PC-3 (cell line): ENCODE measurements around the gene NFATC2. TPM values are rescaled to one million over a fixed set of nuclear protein-coding genes. Genes with fewer than 3 reads are reported as not detected.

Experiments
- ATAC-seq: fragments of 200-7000 bp; cut with Tn5 transposase; 2 replicates; pipeline ENCODE4 v1.9.1; 2020; ENCODE audit warnings: mild to moderate bottlenecking, moderate library complexity
- BruUV-seq: library from RNA; stranded (reverse); fragments of 400-500 nt; replicated peaks from 2 replicates; lab custom pipeline; 2021; lab: Mats Ljungman, UMichigan
- CTCF ChIA-PET: fragments of 300-600 bp; sonication (Branson Sonifier 250); formaldehyde crosslinking; loops from one replicate; lab custom pipeline; 2022; ENCODE audit warnings: antibody characterized with exemption; lab: Charles Lee
- POLR2A ChIA-PET: fragments of 300-600 bp; sonication (Branson Sonifier 250); formaldehyde crosslinking; loops from one replicate; lab custom pipeline; 2022; ENCODE audit warnings: antibody characterized with exemption; ENCODE audit not compliant: unreplicated experiment; lab: Charles Lee
- DNase-seq: peaks from one replicate; pipeline ENCODE4 v3.0.0-alpha.2; 2015
- H2AFZ ChIP-seq: fragments of 300-600 bp; sonication (generic); 2 replicates; pipeline ENCODE4 v1.6.0; 2016; ENCODE audit warnings: antibody characterized with exemption, low read length
- H3F3A ChIP-seq: fragments of 300-600 bp; sonication (generic); one replicate; pipeline ENCODE4 v1.6.0; 2017; ENCODE audit warnings: antibody characterized with exemption, low read length, control low read depth, mild to moderate bottlenecking; ENCODE audit not compliant: unreplicated experiment
- H3K27ac ChIP-seq: fragments of 300-600 bp; sonication (generic); 2 replicates; pipeline ENCODE4 v1.5.1; 2016; ENCODE audit warnings: mild to moderate bottlenecking, low read length
- H3K27me3 ChIP-seq: fragments of 300-600 bp; sonication (generic); 2 replicates; pipeline ENCODE4 v1.6.1; 2016; ENCODE audit warnings: low read length, mixed read lengths
- H3K36me3 ChIP-seq: fragments of 300-600 bp; sonication (generic); 2 replicates; pipeline ENCODE4 v1.6.1; 2016; ENCODE audit warnings: low read depth, mixed run types, low read length, mixed read lengths
- H3K4me1 ChIP-seq: fragments of 300-600 bp; sonication (generic); 2 replicates; pipeline ENCODE4 v1.5.1; 2016; ENCODE audit warnings: low read length; ENCODE audit not compliant: insufficient read depth
- H3K4me2 ChIP-seq: fragments of 300-600 bp; sonication (generic); 2 replicates; pipeline ENCODE4 v1.6.0; 2016; ENCODE audit warnings: low read length
- H3K4me3 ChIP-seq: fragments of 300-600 bp; sonication (generic); 2 replicates; pipeline ENCODE4 v1.5.1; 2016; ENCODE audit warnings: mild to moderate bottlenecking, low read length, mixed read lengths
- H3K79me2 ChIP-seq: fragments of 300-600 bp; sonication (generic); 2 replicates; pipeline ENCODE4 v1.6.1; 2017; ENCODE audit warnings: low read length, mixed read lengths
- H3K9ac ChIP-seq: fragments of 300-600 bp; sonication (generic); 2 replicates; pipeline ENCODE4 v1.6.0; 2016; ENCODE audit warnings: mild to moderate bottlenecking, low read length
- H3K9me2 ChIP-seq: fragments of 300-600 bp; sonication (generic); replicated peaks from 2 replicates; pipeline ENCODE4 v1.6.1; 2016; ENCODE audit warnings: mixed run types, low read length, mixed read lengths
- H3K9me3 ChIP-seq: fragments of 300-600 bp; sonication (generic); 2 replicates; pipeline ENCODE4 v1.6.1; 2016; ENCODE audit warnings: low read length, mixed read lengths
- H4K20me1 ChIP-seq: fragments of 300-600 bp; sonication (generic); 2 replicates; pipeline ENCODE4 v1.6.1; 2016; ENCODE audit warnings: low read length, mixed read lengths
- EZH2 ChIP-seq: fragments of 300-600 bp; sonication (generic); IDR thresholded peaks from one replicate; pipeline ENCODE4 v1.6.1; 2017; ENCODE audit warnings: antibody characterized with exemption, mild to moderate bottlenecking, low read length; ENCODE audit not compliant: unreplicated experiment
- EZH2phosphoT487 ChIP-seq: fragments of 300-600 bp; sonication (generic); IDR thresholded peaks from 2 replicates; pipeline ENCODE4 v1.6.1; 2018; ENCODE audit warnings: mild to moderate bottlenecking, antibody characterized with exemption, low read length, borderline replicate concordance
- intact Hi-C: fragments of 100-400 bp; cut with micrococcal nuclease; formaldehyde crosslinking; loops from 2 replicates; pipeline ENCODE4 v1.9.0; 2023
- total RNA-seq: library from RNA; depleted of rRNA; stranded (reverse); fragments of >200 nt; gene quantifications from 2 replicates; pipeline ENCODE4 v1.2.3, GENCODE V29; 2014
- TF ChIP-seq, protein P1 (sequence below): fragments of 300-600 bp; sonication (generic); conservative IDR thresholded peaks from 2 replicates; pipeline ENCODE4 v1.5.1; 2017; ENCODE audit warnings: antibody characterized with exemption, low read depth, mild to moderate bottlenecking, low read length

NFATC2 gene
- total RNA-seq, 1 experiment from 2014 or later, result 12.9 TPM

DNA sequence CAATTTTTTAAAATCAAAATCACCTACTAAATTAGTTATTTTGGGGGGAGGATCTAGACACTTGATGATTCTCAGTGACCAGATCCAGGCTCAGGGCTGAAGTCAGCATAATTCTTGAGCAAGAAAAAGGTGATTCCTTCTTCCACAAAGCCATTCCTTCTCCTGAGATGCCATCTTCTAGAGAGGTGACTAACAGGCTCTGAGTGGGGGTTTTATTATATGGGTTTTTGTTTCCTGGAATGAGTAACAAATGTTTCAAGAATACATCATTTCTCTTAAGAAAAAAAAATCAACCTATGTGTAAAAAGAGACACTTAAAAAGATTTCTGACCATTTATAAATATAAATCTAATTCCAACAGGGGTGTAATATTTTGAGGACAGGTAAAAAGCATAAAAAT is 154.3 kb downstream of the NFATC2 start:
- Histone ChIP-seq H3K27me3 (no peaks in the 10 kb centered on the region), H3K9me2 (no peaks in the 10 kb centered on the region), H3K79me2 (no peaks in the 10 kb centered on the region), H3K9ac (peak overlapping the region; percentile 40), H3K4me3 (peak overlapping the region; percentile 10; the same call in 1 of the 2 replicates), H3K4me2 (peak overlapping the region; percentile 48), H2AFZ (no peak overlapping the region), H3K36me3 (no peaks in the 10 kb centered on the region), H3K4me1 (peaks cover 51% of the 10 kb centered on the region), H4K20me1 (no peaks in the 10 kb centered on the region), H3K9me3 (no peaks in the 10 kb centered on the region), H3K27ac (peak overlapping the region; percentile 76), H3F3A (peaks cover 6% of the 10 kb centered on the region)
- TF ChIP-seq EZH2phosphoT487 (no peak), EZH2 (no peak)
- TF ChIP-seq, protein P1, sequence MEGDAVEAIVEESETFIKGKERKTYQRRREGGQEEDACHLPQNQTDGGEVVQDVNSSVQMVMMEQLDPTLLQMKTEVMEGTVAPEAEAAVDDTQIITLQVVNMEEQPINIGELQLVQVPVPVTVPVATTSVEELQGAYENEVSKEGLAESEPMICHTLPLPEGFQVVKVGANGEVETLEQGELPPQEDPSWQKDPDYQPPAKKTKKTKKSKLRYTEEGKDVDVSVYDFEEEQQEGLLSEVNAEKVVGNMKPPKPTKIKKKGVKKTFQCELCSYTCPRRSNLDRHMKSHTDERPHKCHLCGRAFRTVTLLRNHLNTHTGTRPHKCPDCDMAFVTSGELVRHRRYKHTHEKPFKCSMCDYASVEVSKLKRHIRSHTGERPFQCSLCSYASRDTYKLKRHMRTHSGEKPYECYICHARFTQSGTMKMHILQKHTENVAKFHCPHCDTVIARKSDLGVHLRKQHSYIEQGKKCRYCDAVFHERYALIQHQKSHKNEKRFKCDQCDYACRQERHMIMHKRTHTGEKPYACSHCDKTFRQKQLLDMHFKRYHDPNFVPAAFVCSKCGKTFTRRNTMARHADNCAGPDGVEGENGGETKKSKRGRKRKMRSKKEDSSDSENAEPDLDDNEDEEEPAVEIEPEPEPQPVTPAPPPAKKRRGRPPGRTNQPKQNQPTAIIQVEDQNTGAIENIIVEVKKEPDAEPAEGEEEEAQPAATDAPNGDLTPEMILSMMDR, result no peak
- ChIA-PET POLR2A (no interaction called here), CTCF (no interaction called here)
- intact Hi-C loops, result loop anchor here (5.0 to 10.0 kb wide), 3 partner anchors 99 to 403 kb away; partner anchors contain the start of gene NFATC2
- ATAC-seq (peak; percentile 26), DNase-seq (peak; percentile 93)
- no TSS peak for BruUV-seq

DNA sequence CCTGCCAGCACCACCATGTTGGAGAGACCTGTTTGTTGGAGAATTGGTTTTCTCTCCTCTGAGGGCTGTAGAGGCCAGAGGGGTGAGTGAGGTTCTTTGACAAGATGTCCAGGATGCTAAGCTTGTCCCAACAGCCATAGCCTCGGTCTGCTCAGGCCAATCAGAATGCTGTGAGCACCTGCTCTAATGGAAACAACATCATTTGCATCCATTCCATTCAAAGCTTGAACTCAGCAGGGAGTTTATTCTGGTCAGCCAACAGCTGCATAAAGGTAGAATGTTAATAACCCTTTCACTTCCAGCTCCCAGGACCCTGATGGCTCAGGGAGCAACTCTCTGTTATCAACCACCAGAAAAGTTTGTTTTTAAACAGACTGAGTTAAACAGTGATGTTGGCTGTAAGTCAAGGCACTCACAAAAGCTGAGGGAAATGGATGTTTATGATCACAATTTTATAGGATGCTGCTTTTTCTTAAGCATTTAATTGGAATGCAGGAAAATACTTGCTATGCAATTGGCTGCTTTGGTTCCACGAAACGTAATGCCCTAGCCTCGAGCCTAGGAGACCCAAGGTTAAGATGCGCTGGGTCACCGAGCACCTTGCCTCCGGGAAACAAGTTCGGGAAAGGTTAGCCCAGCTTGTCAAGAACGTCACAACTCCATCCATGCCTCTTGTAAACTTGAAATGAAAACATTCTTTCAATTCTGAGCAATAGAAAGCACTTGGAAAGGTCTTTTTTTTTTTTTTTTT is 155.2 kb downstream of the NFATC2 start:
- Histone ChIP-seq H3K9me2 (no peaks in the 10 kb centered on the region), H3K27ac (peak overlapping the region; percentile 76), H3K9me3 (no peaks in the 10 kb centered on the region), H3K9ac (no peak overlapping the region), H2AFZ (no peak overlapping the region), H4K20me1 (no peaks in the 10 kb centered on the region), H3K4me3 (no peak overlapping the region), H3K4me1 (peaks cover 61% of the 10 kb centered on the region), H3K79me2 (no peaks in the 10 kb centered on the region), H3K27me3 (no peaks in the 10 kb centered on the region), H3K4me2 (peak overlapping the region; percentile 48; the same call in 1 of the 2 replicates), H3K36me3 (no peaks in the 10 kb centered on the region), H3F3A (peaks cover 9% of the 10 kb centered on the region)
- no TSS peak for BruUV-seq
- ChIA-PET CTCF (no interaction called here), POLR2A (no interaction called here)
- intact Hi-C loops, result loop anchor here (5.0 to 10.0 kb wide), 3 partner anchors 100 to 402 kb away; partner anchors contain the start of gene NFATC2
- DNase-seq (no peak), ATAC-seq (no peak)
- TF ChIP-seq, protein P1, result no peak
- TF ChIP-seq EZH2 (no peak), EZH2phosphoT487 (no peak)

DNA sequence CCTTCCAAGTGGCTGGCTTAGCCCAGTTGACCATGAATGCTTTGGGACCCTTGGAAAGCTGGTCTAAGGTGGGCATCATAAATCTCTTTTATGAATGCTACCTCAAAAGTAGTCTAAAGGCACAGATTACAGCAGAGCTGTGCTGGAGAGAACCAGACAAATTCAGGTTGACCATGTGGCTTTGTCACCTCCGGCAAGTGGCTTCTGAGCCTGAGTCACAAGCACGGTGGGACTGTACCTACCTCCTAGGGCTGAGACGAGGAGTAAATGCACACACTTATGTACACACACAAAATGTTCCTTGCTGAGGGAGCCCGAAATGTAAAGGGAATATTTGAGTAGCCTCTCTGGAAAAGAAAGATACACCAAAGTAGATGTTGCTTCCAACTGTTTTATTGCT is 155.9 kb downstream of the NFATC2 start:
- Histone ChIP-seq H4K20me1 (no peaks in the 10 kb centered on the region), H3K9me3 (no peaks in the 10 kb centered on the region), H3K27me3 (no peaks in the 10 kb centered on the region), H2AFZ (no peak overlapping the region), H3K27ac (no peak overlapping the region), H3K9me2 (no peaks in the 10 kb centered on the region), H3K4me2 (no peak overlapping the region), H3K4me3 (no peak overlapping the region), H3K79me2 (no peaks in the 10 kb centered on the region), H3K4me1 (peaks cover 64% of the 10 kb centered on the region), H3K9ac (no peak overlapping the region), H3K36me3 (no peaks in the 10 kb centered on the region), H3F3A (peaks cover 9% of the 10 kb centered on the region)
- intact Hi-C loops, result loop anchor here (5.0 to 10.0 kb wide), 3 partner anchors 101 to 402 kb away; partner anchors contain the start of gene NFATC2
- CTCF ChIA-PET, result interaction anchor here (1.1 to 1.4 kb wide), 2 partner anchors 60 to 200 kb away, joined by 5 to 8 read pairs; no protein-coding TSS in a partner anchor
- TF ChIP-seq EZH2phosphoT487 (no peak), EZH2 (no peak)
- TF ChIP-seq, protein P1, result no peak
- ATAC-seq (no peak), DNase-seq (no peak)
- POLR2A ChIA-PET, result no interaction called here
- no TSS peak for BruUV-seq
